Spleen (tissue), 7 donors: ENCODE measurements around the gene AR.

ENCODE experiments used
- CTCF ChIP-seq, 11 experiments: fragments of 200-600 bp in 7 of 11; fragments of 450-650 bp in 4 of 11; sonication (generic) in 4 of 11; IDR thresholded peaks in 8 of 11; conservative IDR thresholded peaks in 3 of 11; 1 replicate in 7 of 11; 2 replicates in 4 of 11; pipeline versions ENCODE4 v1.4.0 to v1.8.0; 2016 to 2021; ENCODE audit warnings: antibody characterized with exemption in 11 of 11, inconsistent platforms in 4 of 11, mild to moderate bottlenecking in 1 of 11
- POLR2A ChIP-seq, 3 donors: fragments of 450-650 bp; IDR thresholded peaks; one replicate each; pipeline ENCODE4 v1.5.1; 2017; ENCODE audit warnings: antibody characterized with exemption in 3 of 3, mild to moderate bottlenecking in 1 of 3
- POLR2AphosphoS5 ChIP-seq, 3 donors: sonication (generic); formaldehyde crosslinking; IDR thresholded peaks; one replicate each; pipeline ENCODE4 v1.5.1; 2017; ENCODE audit warnings: antibody characterized with exemption in 3 of 3
- donor health status: DM: no; HTN: no; CAD: no; lungs with moderate emphysema.
- donor health status: DM: no; HTN: no; CAD: no.
- donor health status: DM: no; HTN: no; CAD: no.

GRCh38 chrX:67610282-67610681, 66.5 kb downstream of the AR start:
- TF ChIP-seq CTCF (IDR thresholded peaks at IDR 0.05 in 8 of 11, conservative IDR thresholded peaks at IDR 0.05 in 3 of 11) (no peak), POLR2A (IDR thresholded peaks at IDR 0.05) (no peak), POLR2AphosphoS5 (IDR thresholded peaks at IDR 0.05) (no peak)
